ENCODE results near the gene RIT2.

GRCh38 chr18:42854558-42854957 is 260.9 kb downstream of the RIT2 start:
- TF ChIP-seq CTCF (IDR thresholded peaks at IDR 0.05) (no peak), POLR2A (IDR thresholded peaks at IDR 0.05) (no peak)
